HCT116 (cell line): Measurements from ENCODE around the gene YWHAB. TPM values are rescaled to one million over a fixed set of nuclear protein-coding genes. Genes with fewer than 3 reads are reported as not detected.

Experiments used
- ATAC-seq: fragments of 200-7000 bp; cut with Tn5 transposase; 2 replicates; pipeline ENCODE4 v1.9.1; 2020; ENCODE audit warnings: mild to moderate bottlenecking, moderate library complexity
- BruUV-seq: library from RNA; stranded (reverse); fragments of 400-500 nt; replicated peaks from 2 replicates; lab custom pipeline; 2021; lab: Mats Ljungman, UMichigan
- CTCF ChIA-PET: fragments of 300-600 bp; sonication (Branson Sonifier 250); formaldehyde crosslinking; loops from one replicate; lab custom pipeline; 2021; ENCODE audit warnings: antibody characterized with exemption; lab: Charles Lee
- POLR2A ChIA-PET: fragments of 300-600, 350-600 bp; sonication (Branson Sonifier 250); formaldehyde crosslinking; loops from one replicate; lab custom pipeline; 2021; ENCODE audit warnings: antibody characterized with exemption; lab: Charles Lee
- RAD21 ChIA-PET, 2 experiments: fragments of 300-600 bp; sonication (Branson Sonifier 250); formaldehyde crosslinking; loops; one replicate each; lab custom pipeline; 2023; ENCODE audit warnings: low total read pairs in 2 of 2; ENCODE audit not compliant: uncharacterized antibody in 2 of 2, unreplicated experiment in 2 of 2, low non-redundant PET in 1 of 2; lab: Charles Lee
- DNase-seq: peaks from one replicate; pipeline ENCODE4 v3.0.0-alpha.2; 2010; ENCODE audit warnings: low read depth, low spot score
- H2AFZ ChIP-seq: fragments of 200-600 bp; shearing (Covaris generic), sonication (generic); 2 replicates; pipeline ENCODE4 v1.6.1; 2017; ENCODE audit warnings: low read depth, mixed run types, mixed read lengths, antibody characterized with exemption, low read length; ENCODE audit not compliant: poor library complexity, severe bottlenecking
- H3K27ac ChIP-seq: 2 replicates; pipeline ENCODE4 v1.5.1; 2012; ENCODE audit warnings: low read depth, low read length
- H3K27me3 ChIP-seq: fragments of 200-600 bp; sonication (generic); 2 replicates; pipeline ENCODE4 v1.6.1; 2016; ENCODE audit warnings: mixed run types, low read length, mixed read lengths; ENCODE audit not compliant: insufficient read depth
- H3K36me3 ChIP-seq, 2 experiments: fragments of 200-500 bp in 1 of 2; fragments of 200-600 bp in 1 of 2; sonication (Bioruptor generic) in 1 of 2; sonication (generic) in 1 of 2; 2 replicates each; pipeline versions ENCODE4 v1.5.1 to v1.6.1; 2014 to 2016; ENCODE audit warnings: low read length in 2 of 2, inconsistent platforms in 1 of 2, mixed read lengths in 1 of 2, mixed run types in 1 of 2; ENCODE audit not compliant: insufficient read depth in 2 of 2, control insufficient read depth in 1 of 2
- H3K4me1 ChIP-seq, 2 experiments: fragments of 200-600 bp in 1 of 2; sonication (generic) in 1 of 2; 2 replicates each; pipeline versions ENCODE4 v1.5.1 to v1.6.1; 2012 to 2017; ENCODE audit warnings: low read length in 2 of 2, inconsistent platforms in 1 of 2, mild to moderate bottlenecking in 1 of 2, mixed read lengths in 1 of 2, mixed run types in 1 of 2, moderate library complexity in 1 of 2; ENCODE audit not compliant: insufficient read depth in 2 of 2, control insufficient read depth in 1 of 2
- H3K4me2 ChIP-seq: fragments of 200-600 bp; sonication (generic); 2 replicates; pipeline ENCODE4 v1.6.1; 2017; ENCODE audit warnings: mixed run types, low read length, mixed read lengths
- H3K4me3 ChIP-seq, 2 experiments: fragments of 200-600 bp in 1 of 2; sonication (generic) in 1 of 2; replicated peaks in 1 of 2; 2 replicates each; pipeline ENCODE4 v1.5.1; 2011 to 2016; ENCODE audit warnings: low read length in 2 of 2, control low read depth in 1 of 2, low read depth in 1 of 2, mild to moderate bottlenecking in 1 of 2, mixed read lengths in 1 of 2, mixed run types in 1 of 2
- H3K79me2 ChIP-seq: fragments of 200-600 bp; sonication (generic); 2 replicates; pipeline ENCODE4 v1.6.1; 2017; ENCODE audit warnings: mild to moderate bottlenecking, mixed run types, low read length, moderate library complexity, mixed read lengths; ENCODE audit not compliant: insufficient read depth
- H3K9ac ChIP-seq: fragments of 200-600 bp; sonication (generic); 2 replicates; pipeline ENCODE4 v1.6.1; 2016; ENCODE audit warnings: low read length, mixed read lengths
- H3K9me2 ChIP-seq: fragments of 200-600 bp; sonication (generic), shearing (Covaris generic); 2 replicates; pipeline ENCODE4 v1.6.1; 2017; ENCODE audit warnings: mixed run types, mild to moderate bottlenecking, moderate library complexity; ENCODE audit not compliant: insufficient read depth
- H3K9me3 ChIP-seq, 2 experiments: fragments of 200-500 bp in 1 of 2; fragments of 200-600 bp in 1 of 2; sonication (Bioruptor generic) in 1 of 2; sonication (generic) in 1 of 2; 2 replicates each; pipeline ENCODE4 v1.6.1; 2014 to 2017; ENCODE audit warnings: low read length in 2 of 2, mixed read lengths in 2 of 2, inconsistent platforms in 1 of 2, low read depth in 1 of 2, mild to moderate bottlenecking in 1 of 2, mixed run types in 1 of 2, moderate library complexity in 1 of 2; ENCODE audit not compliant: control insufficient read depth in 1 of 2, insufficient read depth in 1 of 2
- H4K20me1 ChIP-seq: fragments of 200-600 bp; sonication (generic), shearing (Covaris generic); 2 replicates; pipeline ENCODE4 v1.6.1; 2017; ENCODE audit warnings: mixed run types, mild to moderate bottlenecking, moderate library complexity; ENCODE audit not compliant: insufficient read depth
- EZH2phosphoT487 ChIP-seq: fragments of 200-600 bp; IDR thresholded peaks from 2 replicates; pipeline ENCODE4 v1.6.1; 2018; ENCODE audit warnings: antibody characterized with exemption, borderline replicate concordance
- JUND ChIP-seq: IDR thresholded peaks from 2 replicates; pipeline ENCODE4 v1.6.1; 2012
- MAX ChIP-seq: IDR thresholded peaks from 2 replicates; pipeline ENCODE4 v1.6.1; 2012
- POLR2A ChIP-seq: IDR thresholded peaks from 2 replicates; pipeline ENCODE4 v1.7.0; 2011; ENCODE audit warnings: borderline replicate concordance; ENCODE audit not compliant: insufficient read depth, insufficient read length; ENCODE audit errors: extremely low read depth
- SP1 ChIP-seq: IDR thresholded peaks from 2 replicates; pipeline ENCODE4 v1.6.1; 2012; ENCODE audit warnings: low read depth
- SRF ChIP-seq: IDR thresholded peaks from 2 replicates; pipeline ENCODE4 v1.6.1; 2012; ENCODE audit warnings: low read depth
- YY1 ChIP-seq: IDR thresholded peaks from 2 replicates; pipeline ENCODE4 v1.6.1; 2011; ENCODE audit warnings: low read length, low read depth, moderate library complexity, mild to moderate bottlenecking; ENCODE audit not compliant: insufficient replicate concordance; ENCODE audit errors: extremely low read depth
- ZNF274 ChIP-seq: fragments of 200-500 bp; sonication (Bioruptor generic); IDR thresholded peaks from 2 replicates; pipeline ENCODE4 v1.6.1; 2014; ENCODE audit warnings: mild to moderate bottlenecking, low read depth, low read length, inconsistent platforms
- intact Hi-C: fragments of 100-400 bp; cut with micrococcal nuclease; formaldehyde crosslinking; loops from 2 replicates; pipeline ENCODE4 v1.10.0; 2022
- total RNA-seq: library from RNA; stranded (reverse); gene quantifications from one replicate; pipeline ENCODE4 v1.2.1, GENCODE V29; 2021; ENCODE audit not compliant: unreplicated experiment
- TF ChIP-seq, protein P1 (sequence below): IDR thresholded peaks from 2 replicates; pipeline ENCODE4 v1.6.1; 2012; ENCODE audit warnings: low read depth

YWHAB gene
- total RNA-seq, 1 experiment from 2014 or later = 200 TPM

DNA sequence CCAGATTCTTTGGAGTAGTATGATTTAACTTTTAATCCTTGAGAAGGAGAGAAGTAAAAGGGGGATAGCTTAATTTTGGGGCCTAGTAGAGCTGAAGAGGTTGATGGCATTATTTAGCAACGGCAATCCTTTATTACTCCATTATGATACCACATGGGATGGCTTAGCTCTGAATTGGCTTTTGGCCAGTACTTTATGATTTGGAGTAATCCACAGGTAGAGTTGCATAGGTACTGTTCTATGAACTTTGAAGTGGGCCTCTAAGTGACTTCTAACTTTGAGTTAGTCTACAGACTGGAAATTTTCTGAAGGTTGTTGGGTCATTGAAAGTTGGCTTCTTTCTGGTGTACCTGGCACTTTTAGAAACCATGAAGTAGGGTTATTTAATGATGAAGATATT lies 11.6 kb downstream of the YWHAB start:
- no TSS peak for BruUV-seq

DNA sequence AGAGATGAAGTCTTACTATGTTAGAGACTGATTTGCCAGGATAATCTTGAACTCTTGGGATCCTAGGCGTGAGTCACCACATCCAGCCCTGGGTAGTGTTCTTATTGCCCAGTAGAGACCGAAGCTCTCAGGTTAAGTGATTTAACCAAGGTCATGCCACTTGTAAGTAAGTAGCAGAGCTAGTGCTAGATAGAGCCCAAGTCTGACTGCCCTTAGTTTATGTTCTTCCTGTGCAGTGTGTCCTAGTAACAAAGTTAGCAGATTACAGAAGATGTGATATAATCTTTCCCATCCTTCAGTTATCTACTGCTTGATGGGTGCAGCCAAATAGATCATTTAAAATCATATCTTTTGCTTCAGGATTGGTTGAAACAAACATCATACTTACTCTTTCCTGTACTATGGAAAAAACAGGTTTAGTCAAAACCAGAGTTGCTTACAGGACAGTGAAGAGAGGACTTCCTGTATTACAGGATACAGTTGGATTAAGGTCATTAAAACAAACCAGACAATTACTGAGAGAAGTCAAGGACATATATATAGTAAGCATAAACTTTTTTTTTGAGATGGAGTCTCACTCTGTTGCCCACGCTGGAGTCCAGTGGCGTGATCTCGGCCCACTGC lies 14.8 kb downstream of the YWHAB start:
- Histone ChIP-seq H4K20me1 (peaks cover 10% of the 10 kb centered on the region; the same call in 1 of the 2 replicates), H3K36me3 (peaks cover 36 to 41% of the 10 kb centered on the region in 2 experiments)
- no peak for TF ChIP-seq SP1
- TF ChIP-seq SRF = no peak
- TF ChIP-seq, protein P1, sequence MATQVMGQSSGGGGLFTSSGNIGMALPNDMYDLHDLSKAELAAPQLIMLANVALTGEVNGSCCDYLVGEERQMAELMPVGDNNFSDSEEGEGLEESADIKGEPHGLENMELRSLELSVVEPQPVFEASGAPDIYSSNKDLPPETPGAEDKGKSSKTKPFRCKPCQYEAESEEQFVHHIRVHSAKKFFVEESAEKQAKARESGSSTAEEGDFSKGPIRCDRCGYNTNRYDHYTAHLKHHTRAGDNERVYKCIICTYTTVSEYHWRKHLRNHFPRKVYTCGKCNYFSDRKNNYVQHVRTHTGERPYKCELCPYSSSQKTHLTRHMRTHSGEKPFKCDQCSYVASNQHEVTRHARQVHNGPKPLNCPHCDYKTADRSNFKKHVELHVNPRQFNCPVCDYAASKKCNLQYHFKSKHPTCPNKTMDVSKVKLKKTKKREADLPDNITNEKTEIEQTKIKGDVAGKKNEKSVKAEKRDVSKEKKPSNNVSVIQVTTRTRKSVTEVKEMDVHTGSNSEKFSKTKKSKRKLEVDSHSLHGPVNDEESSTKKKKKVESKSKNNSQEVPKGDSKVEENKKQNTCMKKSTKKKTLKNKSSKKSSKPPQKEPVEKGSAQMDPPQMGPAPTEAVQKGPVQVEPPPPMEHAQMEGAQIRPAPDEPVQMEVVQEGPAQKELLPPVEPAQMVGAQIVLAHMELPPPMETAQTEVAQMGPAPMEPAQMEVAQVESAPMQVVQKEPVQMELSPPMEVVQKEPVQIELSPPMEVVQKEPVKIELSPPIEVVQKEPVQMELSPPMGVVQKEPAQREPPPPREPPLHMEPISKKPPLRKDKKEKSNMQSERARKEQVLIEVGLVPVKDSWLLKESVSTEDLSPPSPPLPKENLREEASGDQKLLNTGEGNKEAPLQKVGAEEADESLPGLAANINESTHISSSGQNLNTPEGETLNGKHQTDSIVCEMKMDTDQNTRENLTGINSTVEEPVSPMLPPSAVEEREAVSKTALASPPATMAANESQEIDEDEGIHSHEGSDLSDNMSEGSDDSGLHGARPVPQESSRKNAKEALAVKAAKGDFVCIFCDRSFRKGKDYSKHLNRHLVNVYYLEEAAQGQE = no peak
- TF ChIP-seq POLR2A = no peak

More for the DNA sequence above, 11.6 kb downstream of the YWHAB start:
- Histone ChIP-seq H3K27ac (no peak overlapping the region), H3K4me2 (no peak overlapping the region), H3K4me3 (no peak overlapping the region), H3K9me3 (no peaks in the 10 kb centered on the region), H2AFZ (no peak overlapping the region), H3K9me2 (no peaks in the 10 kb centered on the region), H4K20me1 (peaks cover 21% of the 10 kb centered on the region; the same call in 1 of the 2 replicates), H3K79me2 (peaks cover 100% of the 10 kb centered on the region), H3K9ac (no peak overlapping the region), H3K4me1 (no peaks in the 10 kb centered on the region), H3K36me3 (peaks cover 9 to 10% of the 10 kb centered on the region in 2 experiments; a peak in 3 of 4 replicates), H3K27me3 (no peaks in the 10 kb centered on the region)
- DNase-seq (no peak), ATAC-seq (no peak)
- intact Hi-C loops = no loop called here
- CTCF ChIA-PET = no interaction called here
- POLR2A ChIA-PET = interaction anchor here (0.6 kb wide), 1 partner anchor 883 kb away, joined by 3 read pairs; no protein-coding TSS in a partner anchor
- no peak for TF ChIP-seq YY1
- TF ChIP-seq MAX = no peak
- TF ChIP-seq SRF = no peak
- TF ChIP-seq ZNF274 = no peak
- TF ChIP-seq SP1 = no peak
- TF ChIP-seq JUND = no peak
- no peak for TF ChIP-seq EZH2phosphoT487
- RAD21 ChIA-PET = no interaction called here

More for the DNA sequence above, 14.8 kb downstream of the YWHAB start:
- ChIA-PET RAD21 (no interaction called here), CTCF (no interaction called here), POLR2A (interaction anchor here (1.9 kb wide), 1 partner anchor 9 kb away, joined by 5 read pairs; the partner anchor contains the start of gene PABPC1L)
- Histone ChIP-seq H3K4me1 (no peaks in the 10 kb centered on the region), H3K9me2 (no peaks in the 10 kb centered on the region), H3K4me2 (no peak overlapping the region), H3K27me3 (no peaks in the 10 kb centered on the region), H3K79me2 (peaks cover 90% of the 10 kb centered on the region), H3K27ac (no peak overlapping the region), H3K4me3 (no peak overlapping the region), H3K9me3 (no peaks in the 10 kb centered on the region), H2AFZ (no peak overlapping the region), H3K9ac (no peak overlapping the region)
- DNase-seq = no peak
- no peak for ATAC-seq
- intact Hi-C loops = no loop called here
- no TSS peak for BruUV-seq
